DMS114 treated with DMSO at 0.1 percent for 48 hours (cell line): ENCODE data around the gene APPBP2.
"Not testable (repeated sequence)": the region's sequence is repeated elsewhere in the genome, so short reads cannot be mapped to it uniquely, and the experiment has no call there.

ENCODE experiments used
- DNase-seq: peaks from one replicate; lab custom pipeline; 2025; ENCODE audit not compliant: unreplicated experiment; lab: John Stamatoyannopoulos, UW

Gene APPBP2

DNA sequence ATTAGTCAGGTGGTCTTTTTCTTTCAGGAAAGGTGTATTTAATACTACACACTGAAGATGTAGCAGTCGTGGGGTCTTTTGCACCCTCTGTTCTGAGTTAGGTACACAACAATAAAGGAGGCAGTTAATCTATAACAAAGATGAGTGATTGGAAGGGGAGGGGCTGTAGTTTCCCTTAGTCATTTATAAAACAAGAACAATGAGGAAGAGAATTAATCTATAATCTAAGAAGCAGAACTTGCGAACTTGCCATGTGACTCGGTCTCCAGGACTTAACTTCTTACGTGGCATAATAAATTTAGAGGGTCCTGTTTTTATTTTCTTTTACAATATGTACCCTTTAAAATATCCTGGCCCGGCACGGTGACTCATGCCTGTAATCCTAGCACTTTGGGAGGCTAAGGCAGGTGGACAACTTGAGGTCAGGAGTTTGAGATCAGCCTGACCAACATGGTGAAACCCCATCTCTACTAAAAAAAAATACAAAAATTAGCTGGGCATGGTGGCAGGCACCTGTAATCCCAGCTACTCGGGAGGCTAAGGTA is 8.6 kb upstream of the APPBP2 start:
- DNase-seq: no peak

- no peak for DNase-seq
These were observed 8.0 kb upstream of the APPBP2 start for GRCh38 chr17:60534010-60534555.

DNA sequence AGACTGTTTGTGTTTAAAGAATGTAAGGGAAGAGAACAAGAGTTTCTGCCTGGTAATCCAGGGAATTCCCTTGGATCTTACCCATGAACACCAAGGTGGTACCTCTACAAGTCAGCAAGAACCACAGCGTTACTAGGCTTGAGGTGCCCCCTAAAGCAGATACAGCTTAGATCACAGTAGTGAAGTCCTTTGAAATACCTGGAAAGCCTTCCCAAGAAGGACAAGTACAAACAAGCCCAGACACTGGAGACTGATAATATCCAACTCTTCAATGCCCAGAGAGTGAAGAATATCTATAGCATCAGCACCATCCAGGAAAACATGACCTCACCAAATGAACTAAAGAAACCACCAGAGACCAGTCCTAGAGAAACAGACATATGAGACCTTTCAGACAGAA is 3.8 kb upstream of the APPBP2 start:
- no peak for DNase-seq

- DNase-seq: no peak
These were observed 2.8 kb upstream of the APPBP2 start for GRCh38 chr17:60528828-60529227.

GRCh38 chr17:60527701-60528100 is 1.7 kb upstream of the APPBP2 start:
- no peak for DNase-seq

DNA sequence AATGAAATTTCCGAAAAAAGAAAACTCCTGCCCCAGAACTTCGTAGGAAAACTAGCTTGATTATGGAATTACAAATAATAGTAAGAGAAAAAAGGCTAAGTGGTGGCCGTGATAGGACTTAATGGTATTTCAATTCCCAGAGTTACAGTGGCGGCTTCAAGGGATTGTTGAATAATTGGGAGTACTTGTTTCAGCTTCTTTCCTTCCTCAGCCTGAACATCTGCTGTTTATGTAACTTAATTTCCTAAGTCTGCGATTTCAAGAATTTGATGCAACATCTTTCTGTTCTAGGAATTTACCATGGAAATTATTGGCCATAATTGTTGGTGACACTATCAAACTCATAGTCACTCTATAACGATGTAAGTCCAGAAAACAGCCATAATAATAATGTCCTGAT is 684 bp upstream of the APPBP2 start:
- no peak for DNase-seq

- no peak for DNase-seq
These were observed 736 bp downstream of the APPBP2 start for GRCh38 chr17:60525328-60525684.

DNA sequence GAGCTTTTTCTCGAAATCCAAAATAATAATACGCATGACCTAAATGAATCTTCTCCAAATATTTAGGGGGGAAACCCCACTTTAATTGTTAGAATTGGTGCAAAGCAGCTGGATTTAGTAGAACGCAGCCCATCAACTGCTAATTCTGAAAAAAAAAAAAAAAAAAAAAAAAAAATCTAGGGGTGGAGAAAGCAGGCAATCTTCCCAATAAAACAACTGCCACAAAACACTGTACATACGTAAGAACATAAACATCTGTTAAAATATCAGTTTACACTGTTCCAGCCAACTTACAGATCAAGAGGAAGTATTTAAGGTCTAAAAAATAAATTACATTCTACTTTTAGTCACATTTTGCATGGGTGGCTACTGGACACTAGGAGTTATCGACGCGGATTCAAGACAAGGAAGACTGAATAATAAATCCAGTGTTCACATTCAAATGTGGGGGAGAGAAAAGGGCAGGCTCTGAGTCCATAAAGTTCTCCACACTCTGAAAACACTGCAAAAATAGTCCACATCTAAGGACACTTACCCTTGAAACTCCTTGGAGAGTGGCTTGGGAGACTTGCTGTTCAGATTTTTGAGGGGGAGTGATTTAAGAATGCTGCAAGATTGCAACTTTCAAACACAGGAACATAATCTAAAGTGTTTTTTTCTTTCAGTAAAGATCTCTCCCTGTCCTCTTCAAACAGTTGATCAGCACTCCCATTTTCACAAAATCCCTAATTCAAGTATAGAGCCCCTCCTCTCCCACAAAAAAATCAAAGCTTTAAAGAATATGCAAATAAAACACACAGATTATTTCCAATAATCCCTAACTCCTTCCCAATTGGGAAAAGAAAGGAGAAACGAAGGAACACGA is 1.3 kb downstream of the APPBP2 start:
- DNase-seq: peak; percentile 28

DNA sequence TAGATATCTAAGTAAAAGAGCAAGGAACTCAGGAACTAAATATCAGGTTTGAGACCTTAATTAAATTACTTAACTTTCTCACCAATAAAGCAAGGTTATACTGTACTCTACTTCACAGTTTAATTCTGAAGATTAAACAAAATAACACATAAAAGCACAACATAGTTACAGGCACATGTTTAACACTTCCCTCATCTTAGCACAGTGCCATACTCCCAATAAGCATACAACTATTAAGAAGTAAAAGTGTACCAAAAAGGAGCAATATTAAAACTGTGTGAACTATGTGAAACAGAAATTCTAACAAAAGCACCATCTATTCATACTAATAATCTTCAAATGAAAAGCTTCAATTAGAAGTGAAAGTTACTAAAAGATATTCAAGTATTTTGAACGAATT is 2.2 kb downstream of the APPBP2 start:
- DNase-seq: no peak

DNA sequence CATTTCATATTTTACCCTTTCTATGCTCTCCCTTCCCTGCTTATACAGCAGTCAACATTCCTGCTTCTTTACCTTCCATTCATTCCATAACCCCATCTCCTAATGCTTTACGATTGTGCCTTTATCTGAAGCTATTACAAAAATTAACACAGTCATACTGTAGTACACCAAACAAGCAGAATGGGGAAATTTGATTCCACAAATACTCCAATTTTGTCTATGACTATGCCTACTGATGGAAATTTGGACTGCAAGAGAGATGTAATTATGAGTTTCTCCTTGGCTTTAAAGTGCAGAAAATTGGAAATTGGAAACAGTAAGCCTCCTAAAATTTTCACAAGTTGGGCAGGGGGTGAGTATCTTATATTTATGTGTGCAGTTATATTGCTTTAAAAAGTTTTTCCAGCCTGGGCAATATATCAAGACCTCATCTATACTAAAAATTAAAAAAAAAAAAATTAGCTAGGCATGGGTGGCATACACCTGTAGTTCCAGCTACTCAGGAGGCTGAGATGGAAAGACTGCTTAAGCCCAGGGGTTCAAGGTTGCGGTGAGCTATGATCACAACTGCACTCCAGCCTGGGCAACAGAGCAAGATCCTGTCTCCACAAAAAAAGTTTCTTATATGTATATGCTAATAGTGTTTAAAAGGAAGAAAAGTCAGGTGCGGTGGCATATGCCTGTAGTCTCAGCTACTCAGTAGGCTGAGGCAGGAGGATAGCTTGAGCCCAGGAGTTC is 3.0 kb downstream of the APPBP2 start:
- no peak for DNase-seq

DNA sequence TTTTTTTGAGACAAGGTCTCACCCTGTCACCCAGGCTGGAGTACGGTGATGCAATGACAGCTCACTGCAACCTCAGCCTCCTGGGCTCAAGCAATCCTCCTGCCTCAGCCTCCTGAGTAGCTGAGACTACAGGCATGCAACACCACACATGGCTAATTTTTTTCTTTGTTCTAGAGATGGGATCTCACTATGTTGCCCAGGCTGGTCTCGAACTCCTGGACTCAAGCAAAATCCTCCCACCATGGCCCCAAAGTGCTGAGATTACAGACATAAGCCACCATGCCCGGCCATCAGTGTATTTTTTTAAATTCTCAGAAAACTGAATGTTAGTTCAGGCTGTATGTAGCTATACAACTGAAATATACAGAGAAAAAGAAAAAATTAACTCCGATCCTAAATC is 6.2 kb downstream of the APPBP2 start:
- DNase-seq: no peak

- DNase-seq: not testable (repeated sequence)
These were observed 10.4 kb downstream of the APPBP2 start for GRCh38 chr17:60515683-60516082.

- DNase-seq: not testable (repeated sequence)
These were observed 10.8 kb downstream of the APPBP2 start for GRCh38 chr17:60515199-60515598.

DNA sequence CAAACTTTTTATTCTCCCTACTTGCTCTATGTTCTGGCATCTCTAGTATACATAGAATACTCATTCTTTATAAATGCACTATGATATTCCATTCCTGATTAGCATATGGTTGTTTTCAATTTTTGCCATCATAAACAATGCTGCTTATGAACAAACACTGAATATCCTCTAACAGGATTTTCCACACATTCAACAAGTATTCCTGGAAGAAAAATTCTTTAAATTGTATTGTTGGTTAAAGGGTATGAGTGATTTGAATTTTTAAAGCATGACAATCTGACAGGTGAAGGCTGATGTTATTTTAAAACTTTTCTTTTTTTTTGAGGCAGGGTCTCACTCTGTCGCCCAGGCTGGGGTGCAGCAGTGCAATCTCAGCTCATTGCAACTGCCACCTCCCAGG is 11.5 kb downstream of the APPBP2 start:
- no peak for DNase-seq

DNA sequence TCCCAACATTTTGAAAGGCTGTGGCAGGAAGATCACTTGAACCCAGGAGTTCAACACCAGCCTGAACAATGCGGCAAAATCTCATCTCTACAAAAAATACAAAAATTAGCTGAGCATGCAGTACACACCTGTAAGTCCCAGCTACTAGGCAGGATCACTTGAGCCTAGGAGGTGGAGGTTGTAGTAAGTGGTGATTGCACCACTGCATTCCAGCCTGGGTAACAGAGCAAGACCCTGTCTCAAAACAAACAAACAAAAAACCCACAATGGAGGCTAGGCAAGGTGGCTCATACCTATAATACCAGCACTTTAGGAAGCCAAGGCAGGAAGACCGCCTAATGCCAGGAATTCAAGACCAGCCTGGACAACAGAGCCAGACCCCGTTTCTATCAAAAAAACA is 12.0 kb downstream of the APPBP2 start:
- no peak for DNase-seq

- no peak for DNase-seq
These were observed 13.0 kb downstream of the APPBP2 start for GRCh38 chr17:60513014-60513413.

GRCh38 chr17:60510723-60511122 is 15.3 kb downstream of the APPBP2 start:
- DNase-seq: no peak

DNA sequence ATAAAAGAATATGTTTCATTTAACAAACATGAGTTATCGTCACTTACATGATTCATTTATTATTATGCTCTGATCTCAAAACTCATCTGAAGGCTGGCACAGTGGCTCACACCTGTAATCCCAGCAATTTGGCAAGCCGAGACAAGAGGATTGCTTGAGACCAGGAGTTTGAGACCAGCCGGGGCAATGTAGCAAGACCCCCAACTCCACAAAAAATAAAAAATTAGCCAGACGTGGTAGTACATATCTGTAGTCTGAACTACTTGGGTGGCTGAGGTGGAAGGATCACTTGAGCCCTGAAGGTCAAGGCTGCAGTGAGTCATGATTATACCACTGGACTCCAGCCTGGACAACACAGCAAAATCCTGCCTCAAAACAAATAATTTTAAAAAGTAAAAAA is 16.0 kb downstream of the APPBP2 start:
- DNase-seq: no peak

GRCh38 chr17:60508384-60508980 is 17.6 kb downstream of the APPBP2 start:
- DNase-seq: no peak

DNA sequence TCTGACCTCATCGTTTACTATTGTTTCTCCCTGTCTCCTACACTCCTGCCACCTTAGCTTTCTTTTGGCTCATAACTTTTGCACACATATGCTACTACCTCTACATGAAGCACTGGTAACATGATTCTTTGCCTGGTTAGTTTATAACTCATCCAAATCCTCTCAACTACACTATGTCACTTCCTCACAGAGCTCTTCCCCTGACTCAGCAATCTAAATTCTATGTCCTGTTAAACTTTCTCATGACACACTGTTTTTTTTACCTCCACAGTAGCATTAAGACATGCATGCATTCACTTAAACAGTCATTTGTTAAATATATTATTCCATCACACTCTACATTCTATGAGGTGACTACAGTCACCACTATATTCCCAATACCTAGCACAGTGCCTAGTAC is 19.7 kb downstream of the APPBP2 start:
- no peak for DNase-seq

GRCh38 chr17:60502145-60502544 is 23.9 kb downstream of the APPBP2 start:
- no peak for DNase-seq

DNA sequence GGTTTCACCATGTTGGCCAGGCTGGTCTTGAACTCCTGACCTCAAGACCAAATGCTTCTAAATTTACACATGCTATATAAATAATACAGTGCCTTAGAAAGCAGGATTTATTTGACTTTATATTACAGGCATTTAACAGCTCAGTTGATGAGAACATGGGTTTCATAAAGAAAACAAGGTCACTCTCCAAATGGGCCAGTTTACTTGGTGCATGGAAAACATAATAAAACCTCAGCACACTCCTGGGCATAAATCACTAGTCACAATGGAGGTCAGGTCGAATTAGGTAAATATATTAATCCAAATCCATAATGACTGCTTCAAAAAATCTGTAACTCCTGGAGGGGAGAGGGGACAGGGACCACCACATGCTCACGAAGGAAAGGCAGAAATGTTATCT is 24.5 kb downstream of the APPBP2 start:
- DNase-seq: no peak
